GM21576 (cell line): Measurements from ENCODE around the gene SPATA3.
A peak's percentile ranks its signal among the peaks of the same experiment; 100 is the strongest.
"Not testable (repeated sequence)": the region's sequence is repeated elsewhere in the genome, so short reads cannot be mapped to it uniquely, and the experiment has no call there.

Experiments
- ATAC-seq: cut with Tn5 transposase; IDR thresholded peaks from one replicate; pipeline ENCODE4 v1.9.1; 2021; ENCODE audit warnings: mild to moderate bottlenecking, moderate library complexity; ENCODE audit not compliant: unreplicated experiment

The SPATA3 gene

DNA sequence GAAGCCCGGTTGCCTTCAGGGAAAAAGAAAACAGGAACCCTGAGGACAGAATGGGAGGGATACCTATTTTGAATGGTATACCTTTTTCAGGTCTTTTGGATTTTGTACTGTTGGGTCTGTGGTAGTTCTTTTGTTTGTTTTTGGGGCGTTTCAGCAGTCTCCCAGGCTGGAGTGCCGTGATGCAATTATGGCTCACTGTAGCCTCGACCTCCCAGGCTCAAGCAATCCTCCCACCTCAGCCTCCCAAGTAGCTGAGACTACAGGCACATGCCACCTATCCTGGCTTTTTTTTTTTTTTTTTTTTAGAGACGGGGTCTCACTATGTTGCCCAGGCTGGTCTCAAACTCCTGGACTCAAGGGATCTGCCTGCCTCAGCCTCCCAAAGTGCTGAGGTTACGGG lies 27.6 kb upstream of the SPATA3 start:
- ATAC-seq: not testable (repeated sequence)

GRCh38 chr2:230968921-230969658 lies 26.8 kb upstream of the SPATA3 start:
- no peak for ATAC-seq

- no peak for ATAC-seq
Measured at GRCh38 chr2:230969659-230970015, 26.3 kb upstream of the SPATA3 start.

GRCh38 chr2:230972046-230972445 lies 23.9 kb upstream of the SPATA3 start:
- no peak for ATAC-seq

GRCh38 chr2:230974096-230974913 lies 21.6 kb upstream of the SPATA3 start:
- peak; percentile 71 for ATAC-seq

GRCh38 chr2:230975927-230976326 lies 20.0 kb upstream of the SPATA3 start:
- no peak for ATAC-seq

GRCh38 chr2:230976671-230977171 lies 19.2 kb upstream of the SPATA3 start:
- no peak for ATAC-seq

DNA sequence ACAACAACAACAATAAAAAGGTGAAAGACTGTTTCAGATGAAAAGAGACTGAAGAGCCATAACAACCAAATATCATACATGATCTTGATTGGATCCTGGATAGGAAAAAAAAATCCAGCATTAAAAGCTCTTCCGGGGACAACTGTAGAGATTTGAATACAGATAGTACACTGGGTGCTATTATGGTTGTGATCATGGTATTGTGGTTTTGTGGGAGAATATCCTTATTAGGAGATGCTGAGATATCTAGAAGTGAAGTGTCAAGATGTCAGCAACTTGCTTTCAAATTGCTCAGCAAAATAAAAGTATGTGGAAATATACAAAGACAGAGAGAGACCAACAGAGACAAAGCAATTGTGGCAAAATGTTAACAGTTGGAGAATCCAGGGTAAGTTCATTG lies 15.5 kb upstream of the SPATA3 start:
- no peak for ATAC-seq

GRCh38 chr2:230981704-230982103 lies 14.2 kb upstream of the SPATA3 start:
- ATAC-seq: no peak

DNA sequence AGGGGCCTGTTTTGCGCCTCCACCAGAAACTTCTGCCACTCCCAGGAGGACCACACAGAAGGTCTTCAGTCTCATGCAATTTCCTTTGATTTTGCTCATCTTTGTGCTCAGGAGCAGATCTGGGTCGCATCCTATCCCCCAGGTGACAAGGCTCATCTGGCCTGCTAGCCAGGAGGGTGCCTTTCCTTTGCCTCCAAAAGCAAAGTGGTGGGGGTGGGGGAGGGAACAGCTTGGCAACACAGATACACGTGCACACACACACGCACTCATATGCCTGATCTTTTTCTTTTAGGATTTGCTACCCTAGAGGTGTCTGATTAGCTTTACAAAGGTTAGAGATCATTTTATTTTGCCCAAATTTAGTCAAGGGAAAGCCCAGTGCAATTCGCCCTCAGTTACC lies 13.8 kb upstream of the SPATA3 start:
- ATAC-seq: no peak

DNA sequence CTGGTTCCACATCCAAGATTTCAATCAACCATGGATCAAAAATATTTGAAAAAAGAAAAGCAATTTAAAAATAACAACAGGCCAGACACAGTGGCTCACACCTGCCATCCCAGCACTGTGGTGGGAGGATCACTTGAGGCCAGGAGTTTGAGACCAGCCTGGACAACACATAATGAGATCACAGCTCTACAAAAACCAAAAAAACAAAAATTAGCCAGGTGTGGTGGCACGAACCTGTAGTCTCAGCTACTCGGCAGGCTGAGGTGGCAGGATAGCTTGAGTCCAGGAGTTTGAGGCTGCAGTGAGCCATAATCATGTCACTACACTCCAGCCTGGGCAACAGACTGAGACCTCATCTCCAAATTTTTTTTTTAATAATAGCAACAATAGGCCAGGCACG lies 13.4 kb upstream of the SPATA3 start:
- ATAC-seq: no peak

- no peak for ATAC-seq
Measured at GRCh38 chr2:230983566-230983965, 12.4 kb upstream of the SPATA3 start.

- ATAC-seq: peak; percentile 64
Measured at GRCh38 chr2:230984393-230985220, 11.3 kb upstream of the SPATA3 start.

GRCh38 chr2:230985519-230986231 lies 10.2 kb upstream of the SPATA3 start:
- ATAC-seq: no peak

DNA sequence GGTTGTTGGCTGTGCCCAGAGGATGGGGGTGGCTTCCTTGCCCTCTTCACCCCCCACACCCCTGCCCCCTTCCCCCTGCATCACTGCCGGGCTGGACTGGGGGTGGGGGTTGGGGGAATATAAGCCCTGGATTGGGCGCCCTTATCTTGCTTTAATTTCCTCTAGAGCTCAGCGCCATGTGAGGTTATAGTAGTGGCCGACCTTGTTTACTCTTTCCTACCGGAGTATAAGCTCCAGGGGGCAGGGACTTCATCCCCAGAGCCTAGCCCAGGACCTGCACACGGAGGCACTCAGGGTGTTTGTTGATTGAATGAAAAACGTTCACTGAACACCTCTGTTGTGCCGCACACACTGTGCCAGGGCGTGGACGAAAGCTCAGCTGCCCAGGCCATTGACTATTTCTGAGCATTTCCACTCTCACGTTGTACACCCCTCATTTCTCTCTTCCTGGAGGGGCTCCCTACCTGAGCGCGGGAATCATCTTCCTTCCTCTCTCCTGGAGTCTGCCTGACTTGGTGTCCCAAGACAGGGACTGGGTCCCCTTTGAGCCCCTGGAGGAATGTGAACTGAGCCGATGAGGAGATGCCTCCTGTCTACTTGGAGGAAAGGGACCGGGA lies 9.3 kb upstream of the SPATA3 start:
- ATAC-seq: no peak

GRCh38 chr2:230987137-230988020 lies 8.5 kb upstream of the SPATA3 start:
- no peak for ATAC-seq

DNA sequence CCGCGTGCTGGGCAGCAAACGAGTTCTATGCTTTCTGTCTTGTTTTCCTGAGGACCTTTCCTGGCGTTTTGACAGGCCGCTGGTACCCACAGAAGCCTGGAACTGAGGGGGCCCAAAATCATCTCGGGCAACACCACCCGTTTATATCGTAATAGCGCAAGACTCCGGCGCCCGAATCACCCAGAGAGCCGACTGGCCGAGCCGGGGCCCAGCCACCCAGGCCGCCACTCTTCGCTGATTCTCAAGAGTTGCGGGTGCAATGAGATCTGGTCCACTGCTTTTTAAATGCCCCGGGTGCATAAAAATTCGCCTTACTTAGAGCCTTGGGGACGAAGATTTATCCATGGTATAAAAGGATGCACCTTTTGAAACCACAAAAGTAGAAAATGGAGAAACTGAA lies 6.2 kb upstream of the SPATA3 start:
- ATAC-seq: no peak

- ATAC-seq: no peak
Measured at GRCh38 chr2:230990131-230990898, 5.6 kb upstream of the SPATA3 start.

- no peak for ATAC-seq
Measured at GRCh38 chr2:230990899-230991150, 5.1 kb upstream of the SPATA3 start.
